Prostate gland (tissue), 2 donors: ENCODE measurements around the gene WDR4.

ENCODE experiments used
- CTCF ChIP-seq, 4 experiments: fragments of 200-600 bp in 2 of 4; fragments of 450-650 bp in 2 of 4; sonication (generic) in 2 of 4; IDR thresholded peaks; 1 replicate in 3 of 4; 2 replicates in 1 of 4; pipeline ENCODE4 v1.5.1; 2016 to 2019; ENCODE audit warnings: antibody characterized with exemption in 4 of 4, mild to moderate bottlenecking in 2 of 4, moderate library complexity in 2 of 4
- POLR2A ChIP-seq: fragments of 450-650 bp; IDR thresholded peaks from one replicate; pipeline ENCODE4 v1.6.1; 2016; ENCODE audit warnings: antibody characterized with exemption, mild to moderate bottlenecking
- POLR2AphosphoS5 ChIP-seq: sonication (generic); formaldehyde crosslinking; IDR thresholded peaks from one replicate; pipeline ENCODE4 v1.6.1; 2017; ENCODE audit warnings: antibody characterized with exemption

- TF ChIP-seq POLR2A = peak; percentile 70
- TF ChIP-seq CTCF (IDR thresholded peaks at IDR 0.05) = peak in 1 of 4 experiments; percentile 14
- peak; percentile 100 for TF ChIP-seq POLR2AphosphoS5
Measured at GRCh38 chr21:42878993-42879787, at the start of gene WDR4.
